Measurements from ENCODE around the gene SYNC.
"Not testable (repeated sequence)": the region's sequence is repeated elsewhere in the genome, so short reads cannot be mapped to it uniquely, and the experiment has no call there.

SYNC gene

GRCh38 chr1:32693455-32694174 is 9.0 kb downstream of the SYNC start:
- DNase-seq (ENCODE audit: low spot score), result no peak

- no peak for DNase-seq (ENCODE audit: low spot score)
Observed at GRCh38 chr1:32686387-32686786, 16.2 kb downstream of the SYNC start.

- DNase-seq (ENCODE audit: low spot score), result no peak
Observed at GRCh38 chr1:32685498-32685897, 17.1 kb downstream of the SYNC start.

- DNase-seq (ENCODE audit: low spot score), result peak; percentile 56
Observed at GRCh38 chr1:32684167-32684811, 18.3 kb downstream of the SYNC start.

GRCh38 chr1:32683397-32683796 is 19.2 kb downstream of the SYNC start:
- DNase-seq (ENCODE audit: low spot score), result no peak

GRCh38 chr1:32681999-32682398 is 20.6 kb downstream of the SYNC start:
- DNase-seq (ENCODE audit: low spot score), result no peak

- peak; percentile 44 for DNase-seq (ENCODE audit: low spot score)
Observed at GRCh38 chr1:32681509-32681908, 21.1 kb downstream of the SYNC start.

- no peak for DNase-seq (ENCODE audit: low spot score)
Observed at GRCh38 chr1:32680642-32681041, 21.9 kb downstream of the SYNC start.

- DNase-seq (ENCODE audit: low spot score), result not testable (repeated sequence)
Observed at GRCh38 chr1:32679993-32680392, 22.6 kb downstream of the SYNC start.

GRCh38 chr1:32676945-32677344 is 25.6 kb downstream of the SYNC start:
- DNase-seq (ENCODE audit: low spot score), result no peak

GRCh38 chr1:32668716-32669115 is 33.9 kb downstream of the SYNC start:
- DNase-seq (ENCODE audit: low spot score), result not testable (repeated sequence)

- DNase-seq (ENCODE audit: low spot score), result no peak
Observed at GRCh38 chr1:32666901-32667566, 35.5 kb downstream of the SYNC start.

- DNase-seq (ENCODE audit: low spot score), result no peak
Observed at GRCh38 chr1:32665915-32666314, 36.7 kb downstream of the SYNC start.

GRCh38 chr1:32659581-32659980 is 43.0 kb downstream of the SYNC start:
- no peak for DNase-seq (ENCODE audit: low spot score)

- DNase-seq (ENCODE audit: low spot score), result no peak
Observed at GRCh38 chr1:32652244-32652962, 50.2 kb downstream of the SYNC start.

- no peak for DNase-seq (ENCODE audit: low spot score)
Observed at GRCh38 chr1:32651461-32652073, 51.0 kb downstream of the SYNC start.

GRCh38 chr1:32650752-32651460 is 51.7 kb downstream of the SYNC start, which contains the start of gene RBBP4:
RBBP4 (plus strand) TSS chr1:32651208; CDS start chr1:32651307, 99 bp downstream.
- DNase-seq (ENCODE audit: low spot score), result peak; percentile 94

- DNase-seq (ENCODE audit: low spot score), result peak; percentile 97
Observed at GRCh38 chr1:32650248-32650751, 52.3 kb downstream of the SYNC start, which contains the start of gene ZBTB8OS. ZBTB8OS (minus strand) TSS chr1:32650550; CDS start chr1:32650529, 21 bp downstream.

GRCh38 chr1:32647308-32648134 is 55.0 kb downstream of the SYNC start:
- no peak for DNase-seq (ENCODE audit: low spot score)

- DNase-seq (ENCODE audit: low spot score), result no peak
Observed at GRCh38 chr1:32644426-32644825, 58.1 kb downstream of the SYNC start.
